Measurements from ENCODE around the gene CCDC9B. TPM values are rescaled to one million over a fixed set of nuclear protein-coding genes. Genes with fewer than 3 reads are reported as not detected.

CCDC9B gene
- total RNA-seq, 1 experiment from 2014 or later, result 56.1 TPM

- H3K79me2 ChIP-seq (ENCODE audit: low read length), result peaks cover 25% of the 10 kb centered on the region
- no peaks in the 10 kb centered on the region for H3K9me3 ChIP-seq (ENCODE audit: low read length)
- no peaks in the 10 kb centered on the region for H4K20me1 ChIP-seq (ENCODE audit: low read length)
- H3K4me2 ChIP-seq (ENCODE audit: low read length), result no peak overlapping the region
- TF ChIP-seq CTCF (conservative IDR thresholded peaks at IDR 0.05; ENCODE audit: low read depth, low read length) (no peak), EZH2 (IDR thresholded peaks at IDR 0.05; ENCODE audit: low read length, unreplicated experiment) (no peak), EZH2phosphoT487 (IDR thresholded peaks at IDR 0.05; ENCODE audit: borderline replicate concordance, low read length) (no peak)
- peaks cover 80% of the 10 kb centered on the region for H3K36me3 ChIP-seq (ENCODE audit: low read depth, low read length)
- no TSS peak for BruUV-seq (replicated peaks)
- H3F3A ChIP-seq (ENCODE audit: low read length, unreplicated experiment), result no peaks in the 10 kb centered on the region
- H3K9me2 ChIP-seq (replicated peaks; ENCODE audit: low read length), result no peaks in the 10 kb centered on the region
- no peak overlapping the region for H2AFZ ChIP-seq (ENCODE audit: low read length)
- intact Hi-C loops (cut with micrococcal nuclease), result no loop called here
- no peak overlapping the region for H3K9ac ChIP-seq (ENCODE audit: low read length)
- H3K27ac ChIP-seq (ENCODE audit: low read length), result no peak overlapping the region
- no peaks in the 10 kb centered on the region for H3K27me3 ChIP-seq (ENCODE audit: low read length)
- ATAC-seq (no peak), DNase-seq (no peak)
- H3K4me3 ChIP-seq (ENCODE audit: low read length), result no peak overlapping the region
- POLR2A ChIA-PET (ENCODE audit: unreplicated experiment), result no interaction called here
- H3K4me1 ChIP-seq (ENCODE audit: insufficient read depth, low read length), result peaks cover 9% of the 10 kb centered on the region
- CTCF ChIA-PET, result no interaction called here
Observed at GRCh38 chr15:40388941-40389823, 48.4 kb upstream of the CCDC9B start.

GRCh38 chr15:40386480-40386879 lies 45.7 kb upstream of the CCDC9B start:
- H3K4me2 ChIP-seq (ENCODE audit: low read length), result no peak overlapping the region
- no peak overlapping the region for H3K9ac ChIP-seq (ENCODE audit: low read length)
- H4K20me1 ChIP-seq (ENCODE audit: low read length), result no peaks in the 10 kb centered on the region
- no peak overlapping the region for H3K27ac ChIP-seq (ENCODE audit: low read length)
- H3K9me2 ChIP-seq (replicated peaks; ENCODE audit: low read length), result no peaks in the 10 kb centered on the region
- no peaks in the 10 kb centered on the region for H3K27me3 ChIP-seq (ENCODE audit: low read length)
- H3K79me2 ChIP-seq (ENCODE audit: low read length), result peaks cover 39% of the 10 kb centered on the region
- DNase-seq (no peak), ATAC-seq (no peak)
- CTCF ChIA-PET, result no interaction called here
- POLR2A ChIA-PET (ENCODE audit: unreplicated experiment), result no interaction called here
- H3K4me1 ChIP-seq (ENCODE audit: insufficient read depth, low read length), result peaks cover 19% of the 10 kb centered on the region
- H3K4me3 ChIP-seq (ENCODE audit: low read length), result no peak overlapping the region
- no TSS peak for BruUV-seq (replicated peaks)
- TF ChIP-seq EZH2 (IDR thresholded peaks at IDR 0.05; ENCODE audit: low read length, unreplicated experiment) (no peak), EZH2phosphoT487 (IDR thresholded peaks at IDR 0.05; ENCODE audit: borderline replicate concordance, low read length) (no peak), CTCF (conservative IDR thresholded peaks at IDR 0.05; ENCODE audit: low read depth, low read length) (no peak)
- peaks cover 57% of the 10 kb centered on the region for H3K36me3 ChIP-seq (ENCODE audit: low read depth, low read length)
- no peak overlapping the region for H2AFZ ChIP-seq (ENCODE audit: low read length)
- intact Hi-C loops (cut with micrococcal nuclease), result no loop called here
- no peaks in the 10 kb centered on the region for H3K9me3 ChIP-seq (ENCODE audit: low read length)
- H3F3A ChIP-seq (ENCODE audit: low read length, unreplicated experiment), result no peaks in the 10 kb centered on the region
